ENCODE measurements around the gene R3HDM2. TPM values are rescaled to one million over a fixed set of nuclear protein-coding genes. Genes with fewer than 3 reads are reported as not detected.

R3HDM2 gene
- total and polyA plus RNA-seq, 4 donors, result 7.4 to 28.9 (median 15.1) TPM

DNA sequence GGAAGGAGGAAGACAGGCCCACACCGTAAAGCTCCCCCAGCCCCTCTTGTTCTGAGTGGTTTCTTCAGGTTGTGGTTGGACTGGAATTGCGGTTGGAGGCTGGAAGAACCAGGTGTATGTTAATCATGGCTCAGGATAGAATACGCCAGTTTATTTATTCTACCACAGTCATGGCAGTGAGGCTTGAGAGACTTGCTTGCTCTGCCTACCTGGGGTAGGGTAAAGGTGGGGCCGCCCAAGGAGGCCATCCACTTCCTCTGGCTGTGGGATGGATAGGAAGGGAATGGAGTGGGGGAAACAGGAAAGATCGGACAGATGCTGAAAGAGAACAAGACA is 193.3 kb downstream of the R3HDM2 start:
- H3K4me1 ChIP-seq (ENCODE audit: control insufficient read depth in 4 of 4, insufficient read depth in 4 of 4, low read length in 3 of 4), result peaks cover 23 to 52% (median 41%) of the 10 kb centered on the region in 4 donors
- no peak overlapping the region for H3K4me3 ChIP-seq (ENCODE audit: low read depth in 1 of 3, low read length in 3 of 3)
- H3K9ac ChIP-seq (ENCODE audit: low read depth in 1 of 2, low read length in 2 of 2), result no peak overlapping the region
- TF ChIP-seq SP1 (IDR thresholded peaks at IDR 0.05) (no peak), FOXA2 (IDR thresholded peaks at IDR 0.05) (no peak), YY1 (IDR thresholded peaks at IDR 0.05) (no peak), TAF1 (conservative IDR thresholded peaks at IDR 0.05) (no peak), HNF4G (IDR thresholded peaks at IDR 0.05) (no peak), FOXA1 (IDR thresholded peaks at IDR 0.05) (no peak)
- TF ChIP-seq, protein P1, sequence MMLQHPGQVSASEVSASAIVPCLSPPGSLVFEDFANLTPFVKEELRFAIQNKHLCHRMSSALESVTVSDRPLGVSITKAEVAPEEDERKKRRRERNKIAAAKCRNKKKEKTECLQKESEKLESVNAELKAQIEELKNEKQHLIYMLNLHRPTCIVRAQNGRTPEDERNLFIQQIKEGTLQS (IDR thresholded peaks at IDR 0.05), result no peak
- H3K27me3 ChIP-seq (ENCODE audit: control insufficient read depth in 4 of 4, insufficient read depth in 4 of 4, low read length in 3 of 4), result peaks cover 0 to 11% (median 0%) of the 10 kb centered on the region in 4 donors
- H3K27ac ChIP-seq (ENCODE audit: low read depth in 1 of 2, low read length in 2 of 2), result no peak overlapping the region
- H3K9me3 ChIP-seq (ENCODE audit: control insufficient read depth in 4 of 4, low read length in 3 of 4), result no peaks in the 10 kb centered on the region
- peaks cover 8 to 16% (median 13%) of the 10 kb centered on the region in 4 donors for H3K36me3 ChIP-seq (ENCODE audit: control insufficient read depth in 4 of 4, insufficient read depth in 3 of 4, low read depth in 1 of 4, low read length in 3 of 4)
- DNase-seq (ENCODE audit: low spot score), result no peak
- WGBS, result 54% methylated on average over 5 of the region's 5 CpGs

DNA sequence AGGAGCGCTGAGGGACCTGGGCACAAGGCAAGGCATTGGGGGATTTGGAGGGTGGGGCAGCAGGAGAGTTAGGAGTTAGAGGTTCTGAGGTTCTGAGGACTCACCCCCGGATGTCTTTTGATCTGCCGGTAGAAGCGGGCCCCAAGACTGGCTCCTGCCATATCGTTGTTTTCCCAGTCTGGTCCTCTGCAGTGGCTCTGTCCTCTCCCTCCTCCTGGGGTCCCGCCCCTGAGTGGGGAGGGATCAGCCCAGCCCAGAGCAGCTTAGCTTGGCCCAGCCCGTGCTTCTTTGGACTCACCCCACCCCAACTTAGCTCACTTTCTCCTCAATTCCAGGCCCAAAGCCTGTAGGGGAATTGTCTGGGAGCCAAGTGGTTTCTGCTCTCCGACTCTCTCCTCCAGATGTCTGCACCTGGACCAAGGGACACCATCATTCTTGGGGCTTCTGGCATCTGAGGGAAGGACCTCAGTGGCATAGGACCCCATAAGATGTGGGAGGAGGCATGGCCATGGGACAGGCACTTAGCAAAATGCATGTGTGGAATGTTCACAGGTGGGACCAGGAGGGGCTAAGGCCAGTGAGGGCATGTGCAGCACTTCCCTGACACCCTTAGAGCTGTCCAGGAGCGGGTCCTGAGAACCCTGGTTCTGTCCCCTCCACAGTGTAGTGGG is 193.8 kb downstream of the R3HDM2 start:
- WGBS, result 45% methylated on average over 9 of the region's 9 CpGs
- TF ChIP-seq, protein P2, sequence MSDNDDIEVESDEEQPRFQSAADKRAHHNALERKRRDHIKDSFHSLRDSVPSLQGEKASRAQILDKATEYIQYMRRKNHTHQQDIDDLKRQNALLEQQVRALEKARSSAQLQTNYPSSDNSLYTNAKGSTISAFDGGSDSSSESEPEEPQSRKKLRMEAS (IDR thresholded peaks at IDR 0.05), result no peak
- TF ChIP-seq, protein P3, sequence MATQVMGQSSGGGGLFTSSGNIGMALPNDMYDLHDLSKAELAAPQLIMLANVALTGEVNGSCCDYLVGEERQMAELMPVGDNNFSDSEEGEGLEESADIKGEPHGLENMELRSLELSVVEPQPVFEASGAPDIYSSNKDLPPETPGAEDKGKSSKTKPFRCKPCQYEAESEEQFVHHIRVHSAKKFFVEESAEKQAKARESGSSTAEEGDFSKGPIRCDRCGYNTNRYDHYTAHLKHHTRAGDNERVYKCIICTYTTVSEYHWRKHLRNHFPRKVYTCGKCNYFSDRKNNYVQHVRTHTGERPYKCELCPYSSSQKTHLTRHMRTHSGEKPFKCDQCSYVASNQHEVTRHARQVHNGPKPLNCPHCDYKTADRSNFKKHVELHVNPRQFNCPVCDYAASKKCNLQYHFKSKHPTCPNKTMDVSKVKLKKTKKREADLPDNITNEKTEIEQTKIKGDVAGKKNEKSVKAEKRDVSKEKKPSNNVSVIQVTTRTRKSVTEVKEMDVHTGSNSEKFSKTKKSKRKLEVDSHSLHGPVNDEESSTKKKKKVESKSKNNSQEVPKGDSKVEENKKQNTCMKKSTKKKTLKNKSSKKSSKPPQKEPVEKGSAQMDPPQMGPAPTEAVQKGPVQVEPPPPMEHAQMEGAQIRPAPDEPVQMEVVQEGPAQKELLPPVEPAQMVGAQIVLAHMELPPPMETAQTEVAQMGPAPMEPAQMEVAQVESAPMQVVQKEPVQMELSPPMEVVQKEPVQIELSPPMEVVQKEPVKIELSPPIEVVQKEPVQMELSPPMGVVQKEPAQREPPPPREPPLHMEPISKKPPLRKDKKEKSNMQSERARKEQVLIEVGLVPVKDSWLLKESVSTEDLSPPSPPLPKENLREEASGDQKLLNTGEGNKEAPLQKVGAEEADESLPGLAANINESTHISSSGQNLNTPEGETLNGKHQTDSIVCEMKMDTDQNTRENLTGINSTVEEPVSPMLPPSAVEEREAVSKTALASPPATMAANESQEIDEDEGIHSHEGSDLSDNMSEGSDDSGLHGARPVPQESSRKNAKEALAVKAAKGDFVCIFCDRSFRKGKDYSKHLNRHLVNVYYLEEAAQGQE (IDR thresholded peaks at IDR 0.05), result peak; percentile 25
- no peak for DNase-seq (ENCODE audit: low spot score)
- no peak overlapping the region for H3K4me3 ChIP-seq (ENCODE audit: low read depth in 1 of 3, low read length in 3 of 3)
- no peaks in the 10 kb centered on the region for H3K9me3 ChIP-seq (ENCODE audit: control insufficient read depth in 4 of 4, low read length in 3 of 4)
- peaks cover 0 to 9% (median 0%) of the 10 kb centered on the region in 4 donors for H3K27me3 ChIP-seq (ENCODE audit: control insufficient read depth in 4 of 4, insufficient read depth in 4 of 4, low read length in 3 of 4)
- no peak overlapping the region for H3K27ac ChIP-seq (ENCODE audit: low read depth in 1 of 2, low read length in 2 of 2)
- H3K9ac ChIP-seq (ENCODE audit: low read depth in 1 of 2, low read length in 2 of 2), result no peak overlapping the region
- H3K4me1 ChIP-seq (ENCODE audit: control insufficient read depth in 4 of 4, insufficient read depth in 4 of 4, low read length in 3 of 4), result peaks cover 25 to 52% (median 44%) of the 10 kb centered on the region in 4 donors
- H3K36me3 ChIP-seq (ENCODE audit: control insufficient read depth in 4 of 4, insufficient read depth in 3 of 4, low read depth in 1 of 4, low read length in 3 of 4), result peaks cover 10 to 17% (median 15%) of the 10 kb centered on the region in 4 donors

DNA sequence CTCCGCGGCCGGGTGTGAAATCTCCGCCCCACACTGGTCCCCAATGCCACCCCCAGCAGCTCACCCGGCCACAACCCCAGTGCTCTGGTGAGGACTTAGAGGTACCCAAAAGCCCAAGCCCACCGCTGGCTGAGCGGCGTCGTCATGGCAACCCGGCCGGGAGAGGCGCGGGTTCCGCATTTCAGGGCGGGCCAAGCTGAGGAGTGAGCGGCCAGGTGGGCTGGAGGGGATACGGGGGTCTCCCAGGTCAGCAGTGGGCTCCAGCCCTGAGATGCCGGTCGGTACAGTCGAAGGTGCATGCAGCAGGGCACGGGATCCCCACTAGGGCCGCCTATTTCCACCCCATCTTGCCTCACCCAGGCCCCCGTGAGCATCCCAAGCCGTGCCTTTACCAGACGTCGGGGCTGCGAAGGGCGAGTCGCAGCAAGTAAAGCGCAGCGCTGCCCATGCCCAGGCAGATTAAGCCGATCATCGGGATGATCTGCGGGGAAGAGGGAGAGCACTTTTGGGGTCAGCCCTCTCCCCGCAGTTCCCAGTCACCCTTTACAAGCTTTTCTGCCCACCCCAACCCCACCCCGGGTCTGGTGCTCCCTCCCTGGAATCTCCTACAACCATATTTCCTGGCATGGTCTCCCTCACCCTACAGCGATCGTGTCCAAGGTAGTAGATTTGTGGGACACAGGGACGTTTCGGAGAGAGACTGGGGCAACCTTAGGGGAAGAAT is 194.5 kb downstream of the R3HDM2 start:
- Histone ChIP-seq H3K36me3 (ENCODE audit: control insufficient read depth in 4 of 4, insufficient read depth in 3 of 4, low read depth in 1 of 4, low read length in 3 of 4) (peaks cover 12 to 19% (median 15%) of the 10 kb centered on the region in 4 donors), H3K27ac (ENCODE audit: low read depth in 1 of 2, low read length in 2 of 2) (peak overlapping the region; percentile 7 to 63), H3K9ac (ENCODE audit: low read depth in 1 of 2, low read length in 2 of 2) (no peak overlapping the region), H3K4me1 (ENCODE audit: control insufficient read depth in 4 of 4, insufficient read depth in 4 of 4, low read length in 3 of 4) (peaks cover 26 to 59% (median 49%) of the 10 kb centered on the region in 4 donors), H3K4me3 (ENCODE audit: low read depth in 1 of 3, low read length in 3 of 3) (no peak overlapping the region), H3K9me3 (ENCODE audit: control insufficient read depth in 4 of 4, low read length in 3 of 4) (no peaks in the 10 kb centered on the region), H3K27me3 (ENCODE audit: control insufficient read depth in 4 of 4, insufficient read depth in 4 of 4, low read length in 3 of 4) (peaks cover 0 to 3% (median 0%) of the 10 kb centered on the region in 4 donors)
- TF ChIP-seq FOXA1 (IDR thresholded peaks at IDR 0.05), result no peak
- no peak for DNase-seq (ENCODE audit: low spot score)
- WGBS, result 46% methylated on average over 40 of the region's 40 CpGs

Measured in liver (tissue), 9 donors.